ENCODE results near the gene SRSF1. TPM values are rescaled to one million over a fixed set of nuclear protein-coding genes. Genes with fewer than 3 reads are reported as not detected.
"Not testable (repeated sequence)": the region's sequence is repeated elsewhere in the genome, so short reads cannot be mapped to it uniquely, and the experiment has no call there.

Gene SRSF1, protein sequence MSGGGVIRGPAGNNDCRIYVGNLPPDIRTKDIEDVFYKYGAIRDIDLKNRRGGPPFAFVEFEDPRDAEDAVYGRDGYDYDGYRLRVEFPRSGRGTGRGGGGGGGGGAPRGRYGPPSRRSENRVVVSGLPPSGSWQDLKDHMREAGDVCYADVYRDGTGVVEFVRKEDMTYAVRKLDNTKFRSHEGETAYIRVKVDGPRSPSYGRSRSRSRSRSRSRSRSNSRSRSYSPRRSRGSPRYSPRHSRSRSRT
- 532 and 769 TPM in 2 replicates for total RNA-seq

DNA sequence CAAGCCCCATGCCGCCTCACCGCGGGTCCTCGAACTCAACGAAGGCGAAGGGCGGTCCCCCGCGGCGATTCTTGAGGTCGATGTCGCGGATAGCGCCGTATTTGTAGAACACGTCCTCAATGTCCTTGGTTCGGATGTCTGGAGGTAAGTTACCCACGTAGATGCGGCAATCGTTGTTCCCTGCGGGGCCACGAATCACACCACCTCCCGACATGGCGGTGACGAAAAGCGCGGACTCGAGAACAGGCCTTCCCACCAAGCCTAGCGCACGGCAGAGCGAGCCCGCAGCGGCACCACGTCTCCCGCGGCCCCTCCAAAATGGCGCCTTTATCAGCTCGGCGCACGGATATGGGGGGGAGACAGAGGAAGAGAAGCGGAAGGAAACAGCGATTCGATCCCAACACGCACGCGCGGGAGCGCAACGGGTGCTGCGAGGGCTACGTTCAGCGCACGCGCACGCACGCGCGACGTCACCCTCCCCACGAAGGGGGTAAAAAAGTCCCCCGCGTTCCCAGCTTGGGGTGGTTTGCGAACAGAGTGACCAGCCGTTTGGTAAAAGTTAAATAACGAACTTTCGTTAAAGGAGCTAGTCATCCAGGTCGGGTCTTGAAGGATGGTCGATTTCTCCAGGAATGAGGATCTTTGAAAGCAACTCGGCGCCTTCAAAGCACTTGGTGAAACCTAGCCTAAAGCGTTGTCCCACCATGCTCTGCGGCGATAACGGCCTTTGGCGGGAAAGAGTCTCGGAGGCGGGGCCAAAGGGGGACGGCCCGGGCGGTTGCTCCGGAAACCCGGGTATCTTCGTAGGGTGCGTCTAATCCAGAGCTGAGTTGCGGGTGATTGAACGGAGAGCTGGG, at the start of gene SRSF1:
TSS of gene SRSF1 (minus strand) at position 323 of the 857 bp plus-strand sequence. CDS start at position 214, 109 bp downstream.
- peak; percentile 89 for DNase-seq (ENCODE audit: low read depth, low spot score)

DNA sequence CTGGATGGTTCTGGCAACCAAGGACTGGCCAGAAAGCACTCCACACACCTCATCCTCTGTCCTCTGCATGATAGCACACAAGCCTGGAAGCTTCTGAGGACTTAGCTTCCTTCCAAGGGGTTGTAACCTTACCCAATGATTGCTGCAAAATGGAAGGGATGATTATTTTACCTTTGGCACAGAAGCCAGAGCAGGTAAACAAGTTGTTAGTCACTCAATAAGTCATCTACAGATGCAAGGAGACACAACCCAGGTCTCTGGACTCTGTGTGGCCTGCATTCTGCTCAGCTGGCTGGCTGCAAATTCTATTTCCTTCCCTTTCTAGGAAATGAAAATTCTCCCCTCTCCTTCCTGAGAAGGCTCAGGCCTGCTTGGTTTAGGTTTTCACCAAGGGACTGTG, 49.4 kb upstream of the SRSF1 start:
- DNase-seq (ENCODE audit: low read depth, low spot score), result no peak

DNA sequence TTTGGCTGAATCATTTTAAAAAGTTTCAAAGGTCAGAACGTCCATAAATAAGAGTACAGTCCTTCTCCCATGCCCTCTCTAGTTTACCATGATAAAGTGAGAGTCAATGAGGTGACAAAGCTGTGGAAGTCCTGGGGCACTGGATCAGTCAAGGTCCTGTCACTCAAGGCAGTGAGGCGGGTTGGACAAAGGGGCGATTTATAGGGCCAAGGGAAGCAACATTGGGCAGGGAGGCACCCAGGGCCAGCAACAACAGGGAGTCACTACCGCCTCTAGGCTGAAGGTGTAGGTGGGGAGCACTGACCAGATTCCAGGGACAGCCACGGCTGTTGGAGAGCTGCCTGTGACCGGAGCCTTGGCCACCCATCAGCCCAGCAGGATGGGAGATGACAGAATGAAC, 47.6 kb upstream of the SRSF1 start:
- DNase-seq (ENCODE audit: low read depth, low spot score), result no peak

DNA sequence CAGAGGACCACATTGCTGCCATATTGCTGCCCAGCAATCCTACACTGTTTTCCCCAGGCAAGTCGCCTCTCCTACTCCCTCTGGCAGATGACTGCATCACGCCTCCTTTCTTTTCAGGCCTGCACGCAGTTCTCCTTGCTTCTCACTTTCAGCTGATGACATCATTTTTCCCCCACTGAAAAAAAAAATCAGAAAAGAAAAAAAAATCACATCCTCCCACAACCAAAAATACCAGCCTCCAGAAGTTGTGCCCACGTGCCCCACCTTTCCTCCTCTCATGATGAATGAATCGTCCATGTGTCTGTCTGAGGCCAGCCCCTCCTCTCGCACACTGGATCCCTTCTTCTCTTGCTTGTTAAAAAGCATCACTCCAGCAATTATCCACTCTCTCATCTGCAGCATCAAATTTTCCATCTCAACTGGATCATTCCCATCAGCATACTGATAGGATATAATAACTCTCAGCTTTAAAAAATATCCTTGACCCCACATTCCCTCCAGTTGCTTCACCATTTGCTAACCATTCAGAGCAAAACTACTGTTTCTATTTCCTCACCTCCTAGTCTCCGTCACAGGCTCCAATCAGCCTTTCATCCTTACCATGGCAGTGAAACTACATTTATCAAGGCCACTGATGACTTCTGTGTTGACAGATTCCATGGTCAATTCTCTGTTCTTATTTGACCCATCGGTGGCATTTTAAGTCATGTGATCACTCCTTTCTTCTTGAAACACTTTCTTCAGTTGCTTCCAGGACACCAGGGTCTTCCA, 46.1 kb upstream of the SRSF1 start:
- DNase-seq (ENCODE audit: low read depth, low spot score), result no peak

DNA sequence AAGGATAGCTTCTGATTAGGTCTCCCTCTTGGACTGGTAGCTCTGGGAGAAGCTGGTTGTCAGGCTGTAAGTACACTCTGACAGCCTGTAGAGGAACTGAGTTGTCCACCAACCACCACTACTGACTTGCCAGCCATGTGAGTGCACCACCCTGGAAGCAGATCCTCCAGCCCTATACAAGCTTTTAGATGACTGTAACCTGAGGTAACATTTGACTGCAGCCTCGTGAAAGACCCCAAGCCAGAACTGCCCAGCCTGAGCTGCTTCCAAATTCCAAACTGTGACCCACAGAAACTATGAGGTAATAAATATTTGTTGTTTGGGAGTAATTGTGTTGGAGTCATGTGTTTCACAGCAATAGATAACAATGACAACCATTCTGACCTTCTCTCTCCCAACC, 45.4 kb upstream of the SRSF1 start:
- DNase-seq (ENCODE audit: low read depth, low spot score), result no peak

DNA sequence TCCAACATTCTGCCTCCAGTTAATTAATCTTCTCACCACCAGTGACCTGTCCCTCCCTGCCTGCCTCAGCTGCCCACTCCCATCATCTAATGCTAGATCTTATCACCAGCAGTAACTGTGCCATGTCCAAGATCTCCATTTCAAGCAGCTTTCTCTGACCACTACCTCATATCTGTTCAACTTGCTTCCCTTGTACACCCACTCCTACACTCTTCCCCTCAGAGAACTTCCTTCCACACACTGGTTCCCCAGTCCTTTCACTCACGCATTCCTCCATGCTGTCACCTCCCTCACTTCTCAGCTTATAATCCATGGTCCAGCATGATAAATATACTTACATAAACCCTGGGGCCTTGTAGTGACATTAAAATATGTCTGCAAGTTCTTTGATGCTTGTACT, 44.4 kb upstream of the SRSF1 start:
- no peak for DNase-seq (ENCODE audit: low read depth, low spot score)

DNA sequence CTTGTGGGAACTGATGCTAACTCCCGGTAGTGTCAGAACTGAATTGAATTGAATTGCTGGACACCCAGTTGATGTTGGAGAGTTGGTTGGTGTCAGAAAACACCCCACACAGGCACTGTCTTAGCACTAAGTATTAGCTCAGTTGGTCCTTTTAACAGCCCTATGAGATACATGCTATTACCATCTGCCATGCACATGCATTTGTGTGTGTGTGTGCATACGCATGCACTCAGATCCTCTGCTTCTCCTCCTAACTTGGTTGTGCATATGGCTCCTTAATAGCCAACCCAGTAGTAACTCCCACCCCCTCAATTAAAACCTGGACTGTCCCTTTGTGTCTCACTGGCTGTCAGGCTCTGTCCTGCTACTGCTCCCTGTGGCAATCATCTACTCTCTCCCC, 43.9 kb upstream of the SRSF1 start:
- no peak for DNase-seq (ENCODE audit: low read depth, low spot score)

DNA sequence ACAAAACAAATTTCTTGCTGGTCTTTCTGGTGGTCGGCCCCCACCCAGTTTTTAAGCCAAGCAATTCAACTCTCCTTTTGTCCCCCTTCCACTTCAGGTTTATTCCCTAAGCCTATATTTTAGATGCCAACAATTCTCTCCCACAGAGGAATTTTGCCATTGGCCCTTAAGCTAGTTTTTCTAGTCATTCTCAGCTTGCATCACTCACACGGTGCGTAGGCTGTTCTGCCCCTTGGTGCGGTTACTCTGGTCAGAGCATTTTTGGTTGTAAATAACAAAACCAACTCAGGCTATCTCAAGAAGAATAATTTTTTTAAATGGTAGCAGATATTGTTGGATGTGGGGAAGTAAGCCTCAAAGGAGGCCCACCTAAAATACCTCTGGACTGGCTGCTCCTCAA, 42.5 kb upstream of the SRSF1 start:
- no peak for DNase-seq (ENCODE audit: low read depth, low spot score)

DNA sequence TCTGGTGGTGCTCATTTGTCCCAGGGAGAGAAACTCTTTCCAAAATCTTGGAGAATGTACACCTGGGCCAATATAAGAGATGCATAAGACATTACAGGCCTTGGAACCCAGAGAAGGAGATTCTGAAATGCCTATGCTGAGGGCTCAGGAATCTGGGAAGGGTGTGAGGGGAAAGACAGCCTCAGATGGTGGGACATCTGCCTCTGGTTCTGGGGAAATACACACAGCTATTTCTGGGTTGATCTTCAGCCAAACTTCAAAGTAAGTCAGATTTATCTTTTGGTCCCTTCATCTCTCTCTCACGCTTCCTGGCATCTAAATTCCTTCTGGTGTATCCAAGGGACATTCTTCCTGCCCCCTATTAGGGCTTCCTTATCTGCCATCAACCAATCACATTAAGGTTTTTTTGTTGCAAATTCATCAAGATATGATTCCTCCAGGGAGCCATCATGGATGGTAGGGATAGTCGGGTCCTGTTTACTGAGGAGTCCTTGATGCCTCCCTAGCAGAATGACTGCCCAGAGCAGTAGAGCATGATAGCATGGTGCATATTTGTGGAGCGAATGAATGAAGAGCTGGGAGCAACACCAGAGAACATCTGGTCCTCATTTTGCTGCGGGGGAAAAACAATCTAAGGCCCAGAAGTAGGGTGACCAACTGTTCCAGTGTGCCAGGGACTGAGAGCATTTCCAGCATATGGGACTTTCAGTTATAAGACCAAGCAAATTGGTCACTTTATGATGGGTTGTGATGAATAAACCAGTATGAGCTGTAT, 40.5 kb upstream of the SRSF1 start:
- no peak for DNase-seq (ENCODE audit: low read depth, low spot score)

DNA sequence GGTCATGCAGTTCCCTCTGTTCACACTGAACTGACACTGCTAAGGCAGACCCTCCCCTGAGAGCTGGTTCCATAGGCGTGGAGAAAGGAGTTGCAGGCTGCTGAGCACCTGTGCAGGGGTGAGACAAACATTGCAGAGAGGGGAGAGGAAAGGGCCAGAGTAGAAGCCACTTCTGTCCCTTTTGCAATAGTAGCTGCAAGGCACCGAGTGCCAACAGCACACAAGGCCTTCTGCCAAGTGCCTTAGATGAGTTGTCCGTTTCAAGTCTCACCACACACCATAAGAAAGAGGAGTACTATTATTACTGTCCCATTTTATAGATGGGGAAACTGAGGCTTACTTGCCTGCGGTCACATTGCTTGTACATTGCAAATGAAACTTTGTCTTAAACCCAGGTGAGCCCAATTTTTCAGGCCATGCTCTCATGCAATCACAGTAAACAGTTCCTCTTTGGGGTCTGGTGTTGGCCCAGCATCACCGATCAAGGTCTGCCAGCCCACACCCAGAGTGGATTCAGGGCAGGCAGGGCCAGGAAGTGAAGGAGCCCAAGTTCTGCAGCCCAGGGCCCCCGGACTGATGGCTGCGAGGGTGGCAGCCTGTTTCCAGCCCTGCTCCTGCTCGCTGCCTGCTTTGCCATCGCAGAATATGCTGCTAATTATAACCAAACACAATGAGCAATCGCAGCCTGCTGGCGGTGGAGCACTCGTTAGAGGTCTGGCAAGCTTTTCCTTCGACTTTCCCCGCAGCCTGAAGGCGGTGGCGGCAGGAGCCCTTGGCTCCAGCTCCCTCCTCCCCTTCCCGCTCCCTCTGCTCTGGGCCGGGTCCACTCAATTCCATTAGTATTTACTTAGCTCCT, 39.4 kb upstream of the SRSF1 start:
- DNase-seq (ENCODE audit: low read depth, low spot score), result no peak

DNA sequence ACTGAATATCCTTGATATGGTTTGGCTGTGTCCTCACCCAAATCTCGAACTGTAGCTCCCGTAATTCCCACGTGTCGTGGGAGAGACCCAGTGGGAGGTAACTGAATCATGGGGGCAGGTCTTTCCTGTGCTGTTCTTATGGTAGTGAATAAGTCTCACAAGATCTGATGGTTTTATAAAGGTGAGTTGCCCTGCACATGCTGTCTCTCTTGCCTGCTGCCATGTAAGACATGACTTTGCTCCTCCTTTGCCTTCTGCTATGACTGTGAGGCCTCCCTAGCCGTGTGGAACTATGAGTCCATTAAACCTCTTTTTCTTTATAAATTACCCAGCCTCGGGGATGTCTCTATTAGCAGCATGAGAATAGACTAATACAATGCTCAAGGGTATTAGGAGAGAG, 37.2 kb upstream of the SRSF1 start:
- not testable (repeated sequence) for DNase-seq (ENCODE audit: low read depth, low spot score)

DNA sequence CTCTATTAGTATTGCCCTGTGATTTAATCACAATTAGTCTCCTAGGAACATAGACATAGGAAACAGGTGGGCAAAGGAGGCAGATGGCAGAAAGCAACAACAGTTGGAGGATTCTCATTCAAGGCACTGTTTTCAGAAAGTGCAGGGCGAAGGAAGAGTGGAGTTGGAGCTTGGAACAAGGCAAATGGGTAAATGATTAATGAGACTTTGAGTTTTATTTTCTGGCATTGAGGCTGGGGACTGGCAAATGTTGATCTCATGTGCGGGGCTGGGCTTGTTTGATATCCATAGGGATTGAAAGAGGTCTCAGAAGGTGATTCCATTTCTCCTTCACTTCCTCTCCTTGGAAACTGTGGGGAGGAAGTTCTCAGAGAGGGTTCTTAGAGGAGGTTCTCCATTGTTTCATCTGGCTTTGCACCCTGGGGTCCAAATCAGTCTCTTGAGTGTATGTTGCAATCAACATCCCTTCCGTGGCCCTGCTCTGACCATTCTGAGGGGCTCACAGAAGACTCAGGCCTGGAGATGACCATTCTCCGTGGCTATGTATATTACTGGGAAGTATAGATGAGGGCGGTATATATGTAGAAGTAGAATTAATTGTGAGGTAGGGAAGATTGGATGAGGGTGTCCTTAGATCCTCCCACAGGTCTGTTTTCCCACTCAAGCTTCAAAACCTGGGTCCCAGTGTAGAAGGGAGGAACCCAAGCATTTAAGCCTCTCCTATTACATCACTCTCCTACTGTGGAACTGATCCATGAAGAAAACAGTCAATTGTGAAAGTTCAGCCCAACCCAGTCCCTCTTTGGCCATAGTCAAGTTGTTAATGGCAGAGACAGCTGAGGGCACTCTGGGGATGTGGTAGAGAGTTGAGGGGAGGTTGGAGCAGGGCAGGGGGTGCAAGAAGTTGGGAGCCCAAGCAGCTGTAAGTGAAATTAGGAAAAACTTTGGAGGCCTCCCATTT, 36.5 kb upstream of the SRSF1 start:
- no peak for DNase-seq (ENCODE audit: low read depth, low spot score)

DNA sequence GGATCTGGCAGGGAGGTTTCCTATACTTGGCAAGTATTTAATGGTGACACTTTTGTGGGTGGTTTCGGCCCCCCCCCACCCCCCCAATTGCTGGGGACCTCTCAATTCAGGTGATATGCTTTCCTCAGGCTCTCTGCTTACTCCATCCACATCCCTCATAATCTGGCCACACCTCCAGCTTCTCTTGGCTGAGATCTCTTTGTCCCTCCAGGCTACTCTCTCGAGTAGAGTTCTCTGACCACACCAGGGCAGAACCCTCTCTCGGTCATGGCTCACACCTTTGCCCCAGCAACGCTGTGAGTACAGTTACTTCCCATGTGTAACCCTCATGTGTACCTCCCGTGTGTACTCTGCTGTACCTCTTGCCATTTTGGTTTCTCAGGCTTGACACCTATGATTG, 34.1 kb upstream of the SRSF1 start:
- no peak for DNase-seq (ENCODE audit: low read depth, low spot score)

DNA sequence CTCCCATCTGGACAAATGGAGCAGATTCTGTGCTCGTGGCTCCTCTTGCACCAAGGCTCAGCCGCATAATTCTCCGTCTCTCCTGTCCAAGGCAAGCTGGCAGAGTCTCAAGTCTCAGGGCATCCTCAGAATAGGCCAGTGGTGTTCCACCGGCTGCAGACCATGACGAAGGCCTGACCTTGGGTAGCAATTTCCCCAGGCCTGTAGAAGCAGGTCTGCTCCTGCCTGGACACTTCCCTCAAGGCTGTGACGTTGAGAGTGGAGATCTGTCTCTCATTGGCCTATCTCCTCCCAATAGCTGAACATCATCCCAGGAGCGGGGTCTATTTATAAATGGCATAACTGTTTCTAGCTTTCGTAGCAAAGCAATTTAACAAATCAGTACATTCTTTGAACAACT, 33.3 kb upstream of the SRSF1 start:
- DNase-seq (ENCODE audit: low read depth, low spot score), result no peak

DNA sequence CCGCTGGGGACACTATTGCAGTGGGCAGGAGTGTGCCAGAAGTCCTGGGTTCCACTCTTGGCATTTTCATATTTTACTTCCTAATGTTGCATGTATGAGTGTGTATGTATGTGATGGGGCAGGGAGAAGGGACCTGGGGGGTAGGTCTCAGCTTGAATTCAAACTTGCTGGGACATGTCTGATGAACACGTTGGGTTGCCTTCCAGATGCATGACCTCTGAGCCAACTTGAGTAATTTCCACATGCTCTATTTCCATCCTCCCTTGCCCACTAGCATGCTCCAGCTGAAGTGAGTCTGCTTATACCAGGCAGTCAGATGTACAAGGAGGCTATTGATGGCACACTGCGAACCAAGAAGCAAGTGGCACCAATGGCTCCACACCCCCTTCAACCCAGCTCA, 32.9 kb upstream of the SRSF1 start:
- DNase-seq (ENCODE audit: low read depth, low spot score), result no peak

DNA sequence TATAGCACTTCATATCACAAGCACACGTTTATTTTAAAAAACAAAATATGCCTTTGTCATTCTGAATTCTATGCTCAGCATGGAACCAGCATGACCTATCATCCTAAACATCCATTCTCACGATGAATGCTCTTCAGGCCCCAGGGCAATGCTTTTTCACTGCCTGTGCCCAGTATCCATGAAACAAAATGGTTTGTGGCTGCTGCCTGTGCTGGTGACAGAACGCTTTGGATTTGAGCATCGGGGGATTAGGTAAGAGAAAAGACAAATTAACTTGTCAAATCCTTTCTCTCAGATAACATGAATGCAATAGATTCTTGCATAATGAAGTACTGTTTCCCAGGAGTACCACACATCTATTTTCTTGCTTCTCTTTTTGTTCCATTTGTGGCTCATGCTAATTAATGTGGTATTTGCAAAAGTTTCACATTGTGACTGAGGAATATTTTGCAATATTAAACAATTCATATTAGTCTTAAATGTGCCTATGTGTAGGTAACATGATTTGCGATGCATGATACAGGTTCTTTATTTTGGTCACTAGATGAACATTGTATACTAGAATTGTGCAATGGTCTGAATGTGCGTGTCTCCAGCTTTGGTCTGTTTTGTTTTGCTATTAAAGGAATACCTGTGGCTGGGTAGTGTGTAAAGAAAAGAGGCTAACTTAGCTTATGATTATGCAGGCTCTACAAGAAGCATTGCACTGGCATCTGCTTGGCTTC, 25.8 kb upstream of the SRSF1 start:
- no peak for DNase-seq (ENCODE audit: low read depth, low spot score)

DNA sequence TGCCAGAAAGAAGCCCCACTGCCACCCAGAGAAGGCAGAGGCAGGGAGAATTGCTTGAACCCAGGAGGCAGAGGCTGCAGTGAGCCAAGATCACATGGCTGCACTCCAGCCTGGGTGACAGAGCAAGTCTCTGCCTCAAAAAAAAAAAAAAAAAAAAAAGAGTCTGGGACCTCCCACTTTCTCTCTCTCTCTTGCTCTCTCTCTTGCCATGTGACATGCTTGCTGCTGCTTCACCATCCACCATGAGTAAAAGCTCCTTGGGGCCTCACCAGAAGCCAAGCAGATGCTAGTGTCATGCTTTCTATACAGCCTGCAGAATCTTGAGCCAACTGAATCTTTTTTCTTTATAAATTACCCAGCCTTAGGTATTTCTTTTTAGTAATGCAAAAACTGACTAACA, 21.5 kb upstream of the SRSF1 start:
- no peak for DNase-seq (ENCODE audit: low read depth, low spot score)

DNA sequence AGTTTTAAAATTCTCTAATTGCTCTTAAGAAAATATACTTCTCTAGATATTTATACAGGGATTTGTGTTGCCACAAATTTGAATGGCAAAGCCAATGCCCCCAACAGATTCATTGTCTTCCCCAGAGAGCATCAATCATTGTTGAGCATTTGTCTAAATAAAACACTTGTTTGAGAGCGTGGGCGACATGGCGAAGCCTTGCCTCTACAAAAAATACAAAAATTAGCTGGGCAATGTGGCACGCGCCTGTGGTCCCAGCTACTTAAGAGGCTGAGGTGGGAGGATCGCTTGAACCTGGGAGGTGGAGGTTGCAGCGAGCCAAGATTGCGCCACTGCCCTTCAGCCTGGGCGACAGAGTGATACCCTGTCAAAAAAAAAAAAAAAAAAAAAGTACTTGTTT, 13.4 kb upstream of the SRSF1 start:
- DNase-seq (ENCODE audit: low read depth, low spot score), result no peak

DNA sequence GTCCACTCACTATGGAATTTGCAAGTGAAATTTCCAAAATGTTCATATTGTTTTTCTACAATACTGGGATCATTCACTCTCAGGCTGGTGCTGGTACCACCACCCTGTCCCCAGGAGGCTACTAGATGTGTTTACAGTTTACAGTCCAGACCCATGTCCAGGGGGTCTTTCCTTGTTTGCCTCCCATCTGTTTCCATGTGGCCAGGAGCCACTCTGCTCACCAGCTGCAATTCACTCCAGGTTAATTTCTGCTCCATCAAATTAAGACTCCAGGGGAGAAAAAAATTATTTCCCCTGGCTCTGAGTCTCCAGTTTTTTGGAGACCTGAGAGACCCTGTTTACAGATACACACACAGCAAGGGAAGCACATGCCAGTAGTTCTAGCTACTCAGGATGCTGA, 12.5 kb upstream of the SRSF1 start:
- no peak for DNase-seq (ENCODE audit: low read depth, low spot score)

Measured in pulmonary artery endothelial cell (primary cell).